Measurements from ENCODE around the gene HSD17B11. TPM values are rescaled to one million over a fixed set of nuclear protein-coding genes. Genes with fewer than 3 reads are reported as not detected.
"Not testable (repeated sequence)": the region's sequence is repeated elsewhere in the genome, so short reads cannot be mapped to it uniquely, and the experiment has no call there.

The HSD17B11 gene
- total RNA-seq, 4 donors from 2014 or later = 15.3 to 34.9 (median 19.2) TPM

DNA sequence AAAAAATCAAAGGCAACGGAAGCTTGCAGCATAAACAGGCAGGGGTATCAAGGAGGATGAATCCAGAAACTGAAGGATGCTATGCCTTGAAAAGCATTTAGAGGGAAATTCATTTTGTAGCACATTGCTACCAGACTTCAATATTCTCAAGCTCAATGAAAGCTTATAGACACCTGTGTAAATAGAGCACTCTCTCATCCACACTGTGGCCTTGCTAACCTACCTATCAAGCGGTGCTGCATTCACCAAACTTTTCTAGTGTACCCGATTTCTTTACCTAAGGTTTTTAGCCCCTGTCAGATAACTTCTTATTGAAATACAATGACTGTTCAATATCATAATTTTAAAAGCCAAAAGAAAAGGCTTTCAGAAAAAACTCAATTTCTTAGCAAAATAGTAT lies 48.1 kb downstream of the HSD17B11 start:
- DNase-seq (no peak), ATAC-seq (no peak)
- no peaks in the 10 kb centered on the region for H3K27me3 ChIP-seq
- peaks cover 0 to 4% (median 3%) of the 10 kb centered on the region in 3 donors for H3K9me3 ChIP-seq
- no peak for TF ChIP-seq POLR2A (IDR thresholded peaks at IDR 0.05)
- H3K4me1 ChIP-seq = no peaks in the 10 kb centered on the region
- intact Hi-C loops (cut with DNase I; ENCODE audit: low total_unique reads) = no loop called here
- in situ Hi-C loops (cut with MboI; ENCODE audit: low sequenced_read_pairs in 4 of 4) = no loop called here
- H3K36me3 ChIP-seq = no peaks in the 10 kb centered on the region
- H3K27ac ChIP-seq = peak overlapping the region in 2 of 4 donors; percentile 50 to 71
- H3K4me3 ChIP-seq = no peak overlapping the region

DNA sequence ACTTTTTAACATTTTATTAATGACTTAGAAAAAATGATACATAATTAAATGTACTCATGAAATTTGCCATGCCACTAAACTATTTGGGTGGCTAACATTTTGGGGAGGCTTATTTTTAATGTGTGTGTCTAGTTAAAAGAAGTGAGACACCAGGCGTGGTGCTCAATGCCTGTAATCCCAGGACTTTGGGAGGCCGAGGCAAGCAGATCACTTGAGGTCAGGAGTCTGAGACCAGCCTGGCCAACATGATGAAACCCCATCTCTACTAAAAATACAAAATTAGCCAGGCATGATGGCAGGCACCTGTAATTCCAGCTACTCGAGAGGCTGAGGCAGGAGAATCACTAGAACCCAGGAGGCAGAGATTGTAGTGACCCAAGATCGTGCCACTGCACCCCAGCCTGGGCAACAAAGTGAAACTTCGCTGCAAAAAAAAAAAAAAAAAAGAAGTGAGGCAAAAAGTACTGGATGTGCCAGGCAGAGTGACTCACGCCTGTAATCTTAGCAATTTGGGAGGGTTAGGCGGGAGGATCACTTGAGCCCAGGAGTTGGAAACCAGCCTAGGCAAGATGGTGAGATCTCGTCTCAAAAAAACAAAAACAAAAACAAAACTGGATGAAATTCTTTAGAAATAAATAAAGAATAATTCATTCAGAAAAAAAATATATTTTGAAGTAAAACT lies 48.9 kb downstream of the HSD17B11 start:
- peak; percentile 18 to 72 for DNase-seq

DNA sequence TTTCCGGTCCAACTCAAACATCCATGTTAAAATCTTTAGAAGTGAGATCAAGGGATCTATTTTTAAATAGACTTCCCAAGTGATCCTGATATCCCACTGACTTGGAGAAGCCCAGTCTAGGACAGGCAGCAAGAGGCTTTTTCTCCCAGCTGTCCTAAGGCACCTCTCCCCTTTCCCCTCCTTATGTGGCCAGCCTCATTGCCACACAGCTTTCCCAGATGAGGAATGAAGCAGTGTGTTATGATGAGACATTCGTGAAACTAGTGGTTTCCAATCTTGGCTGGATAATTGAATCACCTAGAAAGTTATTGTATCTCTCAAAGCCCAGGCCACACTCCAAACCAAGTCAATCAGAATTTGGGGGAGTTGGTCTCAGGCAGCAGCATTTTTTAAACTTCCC lies 51.5 kb downstream of the HSD17B11 start:
- Histone ChIP-seq H3K36me3 (no peaks in the 10 kb centered on the region), H3K4me3 (no peak overlapping the region), H3K27ac (no peak overlapping the region), H3K27me3 (no peaks in the 10 kb centered on the region), H3K4me1 (no peaks in the 10 kb centered on the region), H3K9me3 (no peaks in the 10 kb centered on the region)
- TF ChIP-seq POLR2A (IDR thresholded peaks at IDR 0.05) = no peak
- TF ChIP-seq, protein P1, sequence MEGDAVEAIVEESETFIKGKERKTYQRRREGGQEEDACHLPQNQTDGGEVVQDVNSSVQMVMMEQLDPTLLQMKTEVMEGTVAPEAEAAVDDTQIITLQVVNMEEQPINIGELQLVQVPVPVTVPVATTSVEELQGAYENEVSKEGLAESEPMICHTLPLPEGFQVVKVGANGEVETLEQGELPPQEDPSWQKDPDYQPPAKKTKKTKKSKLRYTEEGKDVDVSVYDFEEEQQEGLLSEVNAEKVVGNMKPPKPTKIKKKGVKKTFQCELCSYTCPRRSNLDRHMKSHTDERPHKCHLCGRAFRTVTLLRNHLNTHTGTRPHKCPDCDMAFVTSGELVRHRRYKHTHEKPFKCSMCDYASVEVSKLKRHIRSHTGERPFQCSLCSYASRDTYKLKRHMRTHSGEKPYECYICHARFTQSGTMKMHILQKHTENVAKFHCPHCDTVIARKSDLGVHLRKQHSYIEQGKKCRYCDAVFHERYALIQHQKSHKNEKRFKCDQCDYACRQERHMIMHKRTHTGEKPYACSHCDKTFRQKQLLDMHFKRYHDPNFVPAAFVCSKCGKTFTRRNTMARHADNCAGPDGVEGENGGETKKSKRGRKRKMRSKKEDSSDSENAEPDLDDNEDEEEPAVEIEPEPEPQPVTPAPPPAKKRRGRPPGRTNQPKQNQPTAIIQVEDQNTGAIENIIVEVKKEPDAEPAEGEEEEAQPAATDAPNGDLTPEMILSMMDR (IDR thresholded peaks at IDR 0.05 in 4 of 5, conservative IDR thresholded peaks at IDR 0.05 in 1 of 5) = no peak
- DNase-seq (no peak), ATAC-seq (no peak)
- in situ Hi-C loops (cut with MboI; ENCODE audit: low sequenced_read_pairs in 4 of 4) (no loop called here), intact Hi-C loops (cut with DNase I; ENCODE audit: low total_unique reads) (no loop called here)

More for the DNA sequence above, 48.9 kb downstream of the HSD17B11 start:
- intact Hi-C loops (cut with DNase I; ENCODE audit: low total_unique reads); H3K36me3 ChIP-seq; H3K9me3 ChIP-seq; in situ Hi-C loops (cut with MboI; ENCODE audit: low sequenced_read_pairs in 4 of 4); H3K4me1 ChIP-seq; H3K27me3 ChIP-seq: not testable (repeated sequence)
- Histone ChIP-seq H3K4me3 (peak overlapping the region in 2 of 4 donors; percentile 26 to 35), H3K27ac (peak overlapping the region; percentile 50 to 71 (median 57))
- peak; percentile 90 to 96 for ATAC-seq

DNA sequence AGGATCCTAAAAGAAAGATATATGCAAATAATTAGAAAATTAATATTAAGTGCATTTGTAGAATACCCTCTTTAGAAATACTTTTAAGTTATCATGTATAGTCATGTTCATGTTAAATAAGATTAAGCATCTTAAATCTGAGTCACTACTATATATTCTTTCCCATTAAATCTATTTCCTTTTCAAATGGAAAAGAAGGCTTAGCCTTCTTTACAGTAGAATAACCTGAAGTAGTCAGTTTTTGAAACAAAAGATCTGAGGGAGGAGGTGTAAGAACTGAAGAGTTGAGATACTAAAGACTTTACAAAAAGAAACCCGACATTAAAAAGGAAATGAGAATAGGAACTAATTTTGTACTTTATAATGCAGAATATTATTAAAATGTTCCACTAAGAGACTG lies 53.6 kb downstream of the HSD17B11 start:
- H3K36me3 ChIP-seq = no peaks in the 10 kb centered on the region
- H3K4me1 ChIP-seq = no peaks in the 10 kb centered on the region
- no peak overlapping the region for H3K27ac ChIP-seq
- H3K27me3 ChIP-seq = no peaks in the 10 kb centered on the region
- ATAC-seq (no peak), DNase-seq (no peak)
- no peak for TF ChIP-seq POLR2A (IDR thresholded peaks at IDR 0.05)
- TF ChIP-seq, protein P1 (IDR thresholded peaks at IDR 0.05 in 4 of 5, conservative IDR thresholded peaks at IDR 0.05 in 1 of 5) = no peak
- no peak overlapping the region for H3K4me3 ChIP-seq
- intact Hi-C loops (cut with DNase I; ENCODE audit: low total_unique reads) = no loop called here
- H3K9me3 ChIP-seq = peaks cover 0 to 6% (median 0%) of the 10 kb centered on the region in 3 donors
- in situ Hi-C loops (cut with MboI; ENCODE audit: low sequenced_read_pairs in 4 of 4) = no loop called here

DNA sequence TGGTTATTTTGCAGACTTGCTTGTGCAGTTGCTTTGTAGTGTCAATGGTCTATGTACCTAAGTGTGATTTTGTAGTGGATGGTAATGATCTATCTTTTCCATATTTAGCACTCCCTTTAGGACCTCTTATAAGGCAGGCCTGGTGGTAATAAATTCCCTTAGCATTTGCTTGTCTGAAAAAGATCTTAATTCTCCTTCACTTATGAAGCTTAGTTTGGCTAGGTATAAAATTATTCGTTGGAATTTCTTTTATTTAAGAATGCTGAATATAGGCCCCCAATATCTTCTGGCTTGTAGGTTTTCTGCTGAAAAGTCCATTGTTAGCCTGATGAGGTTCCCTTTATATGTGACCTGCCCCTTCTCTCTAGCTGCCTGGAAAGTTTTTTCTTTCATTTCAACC lies 57.7 kb downstream of the HSD17B11 start:
- DNase-seq (no peak), ATAC-seq (no peak)
- H3K4me1 ChIP-seq = no peaks in the 10 kb centered on the region
- in situ Hi-C loops (cut with MboI; ENCODE audit: low sequenced_read_pairs in 4 of 4) = no loop called here
- no peak overlapping the region for H3K4me3 ChIP-seq
- H3K27me3 ChIP-seq = no peaks in the 10 kb centered on the region
- H3K9me3 ChIP-seq = peaks cover 0 to 6% (median 0%) of the 10 kb centered on the region in 3 donors
- H3K36me3 ChIP-seq = no peaks in the 10 kb centered on the region
- H3K27ac ChIP-seq = no peak overlapping the region
- TF ChIP-seq, protein P1 (IDR thresholded peaks at IDR 0.05 in 4 of 5, conservative IDR thresholded peaks at IDR 0.05 in 1 of 5) = no peak
- TF ChIP-seq POLR2A (IDR thresholded peaks at IDR 0.05) = no peak
- intact Hi-C loops (cut with DNase I; ENCODE audit: low total_unique reads) = no loop called here

Measured in gastrocnemius medialis (tissue), 4 donors.